HT-29 (cell line): Measurements from ENCODE around the gene AAK1. TPM values are rescaled to one million over a fixed set of nuclear protein-coding genes. Genes with fewer than 3 reads are reported as not detected.
"Not testable (repeated sequence)": the region's sequence is repeated elsewhere in the genome, so short reads cannot be mapped to it uniquely, and the experiment has no call there.

ENCODE experiments used
- DNase-seq: peaks from one replicate; pipeline ENCODE4 v3.0.0-alpha.2; 2015; ENCODE audit warnings: low spot score
- small RNA-seq: library from RNA; depleted of rRNA; stranded (forward); fragments of <200 nt; gene quantifications from one replicate; pipeline ENCODE3, GENCODE V24; 2014
- total RNA-seq: library from RNA; depleted of rRNA; stranded (reverse); fragments of >200 nt; shearing (Covaris generic); gene quantifications from 2 replicates; pipeline ENCODE4 v1.2.3, GENCODE V29; 2014; rRNA removed

The AAK1 gene
- total RNA-seq, 1 experiment from 2014 or later = 14.7 TPM

DNA sequence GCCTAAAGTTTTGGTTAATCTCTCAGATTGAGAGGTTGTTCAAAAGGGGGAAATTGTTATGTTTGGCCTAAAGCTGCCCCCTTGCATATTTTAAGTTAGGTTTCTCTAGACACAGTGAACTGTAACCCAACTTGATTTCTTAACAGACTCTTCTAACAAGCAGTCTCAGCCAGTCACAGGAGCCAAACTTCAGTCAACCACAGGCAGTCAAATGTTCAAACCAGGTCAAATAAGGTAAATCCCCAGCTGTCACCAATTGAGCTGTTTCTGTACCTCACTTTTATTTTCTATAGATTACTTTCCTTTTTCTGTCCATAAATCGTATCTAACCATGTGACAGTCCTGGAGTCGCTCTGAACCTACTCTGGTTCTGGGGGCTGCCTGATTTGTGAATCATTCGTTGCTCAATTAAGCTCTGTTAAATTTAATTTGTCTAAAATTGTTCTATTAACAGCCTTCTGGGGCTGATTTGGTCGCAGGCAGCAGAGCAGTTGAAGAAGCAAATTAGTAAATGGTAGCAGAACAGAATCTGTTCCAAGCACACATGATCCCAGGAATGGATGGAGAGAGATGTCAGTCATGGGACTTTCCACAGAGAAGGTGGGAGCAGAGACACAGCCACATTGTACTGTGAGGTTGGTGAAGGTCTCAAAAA is 189.9 kb downstream of the AAK1 start:
- DNase-seq = no peak

DNA sequence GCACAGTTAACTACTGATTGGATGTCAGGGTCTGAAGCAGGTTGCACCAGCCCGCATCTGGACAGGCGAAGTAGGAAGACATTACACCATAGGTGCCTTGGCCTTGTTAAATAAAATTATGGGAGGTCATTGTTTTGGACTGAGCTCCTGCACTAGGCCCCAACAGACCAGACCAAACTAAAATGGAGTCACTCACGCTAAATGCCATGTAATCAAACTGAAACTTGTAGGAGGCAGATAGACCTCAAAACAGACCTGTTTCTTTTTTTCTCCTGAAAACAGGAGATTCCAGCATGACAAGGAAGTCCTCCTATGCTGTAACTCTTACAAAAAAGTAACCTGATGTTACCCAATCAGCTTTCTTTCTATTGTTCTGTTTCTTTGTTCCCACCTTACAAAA is 190.9 kb downstream of the AAK1 start:
- DNase-seq = no peak

DNA sequence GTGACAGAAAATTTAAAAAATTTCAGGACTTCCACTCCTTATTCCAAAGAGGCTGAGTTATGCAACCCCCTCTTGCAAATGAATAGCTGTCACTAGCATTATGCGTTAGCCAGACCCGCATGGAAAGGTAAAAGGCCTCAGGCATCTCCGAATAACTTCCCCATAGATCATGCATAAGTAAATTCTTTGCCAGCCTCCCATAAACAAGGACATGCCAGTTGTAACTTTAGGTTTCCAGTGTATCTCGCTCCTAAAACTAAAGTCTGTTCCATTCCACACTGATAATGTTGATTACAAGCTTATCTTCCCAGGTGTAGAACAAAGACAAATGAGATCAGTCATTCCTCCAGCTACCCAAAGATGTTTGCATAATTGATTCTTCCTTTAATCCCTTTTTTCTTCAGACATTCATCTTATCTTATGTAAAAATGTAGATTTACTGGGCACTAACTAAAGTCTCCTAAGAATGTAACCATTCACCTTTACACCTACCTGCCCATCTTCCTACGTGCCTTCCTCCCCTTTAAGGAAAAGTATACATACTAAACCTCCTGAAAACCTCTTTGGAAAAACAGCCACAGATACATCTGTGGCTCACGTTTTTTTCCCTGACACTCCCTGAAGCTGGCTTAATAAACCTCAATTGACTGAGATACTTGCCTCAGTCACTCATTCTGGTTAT is 192.7 kb downstream of the AAK1 start:
- DNase-seq = no peak

DNA sequence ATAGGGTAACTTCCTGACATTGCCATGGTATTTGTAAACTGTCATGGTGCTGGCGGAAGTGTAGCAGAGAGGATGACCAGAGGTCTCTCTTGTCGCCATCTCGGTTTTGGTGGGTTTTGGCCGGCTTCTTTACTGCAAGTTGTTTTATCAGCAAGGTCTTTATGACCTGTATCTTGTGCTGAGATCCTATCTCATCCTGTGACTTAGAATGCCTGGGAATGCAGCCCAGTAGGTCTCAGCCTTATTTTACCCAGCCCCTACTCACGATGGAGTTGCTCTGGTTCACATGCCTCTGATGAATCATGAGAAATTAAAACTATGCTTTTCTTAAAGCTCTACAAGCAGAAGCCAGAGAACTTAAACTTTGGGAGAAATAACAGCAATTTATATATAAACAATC is 193.6 kb downstream of the AAK1 start:
- no peak for DNase-seq

DNA sequence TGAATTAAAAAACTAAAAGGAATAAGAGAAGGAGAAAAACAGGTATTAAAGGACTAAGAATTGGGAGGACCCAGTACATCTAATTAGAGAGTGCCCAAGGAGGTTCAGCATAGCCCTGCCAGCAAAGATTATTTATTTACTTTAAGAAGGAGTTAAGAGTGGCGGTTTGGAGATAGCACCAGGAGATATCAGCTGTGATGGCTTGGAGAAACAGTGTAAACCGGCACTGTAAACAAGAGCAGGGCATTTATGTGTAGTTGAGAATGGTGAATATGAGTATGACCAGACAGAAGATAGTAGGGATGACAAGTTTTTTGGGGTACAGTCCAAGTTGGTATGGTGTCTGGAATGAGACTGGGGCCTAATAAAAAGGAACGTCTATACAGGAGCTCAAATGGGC is 199.9 kb downstream of the AAK1 start:
- not testable (repeated sequence) for DNase-seq

DNA sequence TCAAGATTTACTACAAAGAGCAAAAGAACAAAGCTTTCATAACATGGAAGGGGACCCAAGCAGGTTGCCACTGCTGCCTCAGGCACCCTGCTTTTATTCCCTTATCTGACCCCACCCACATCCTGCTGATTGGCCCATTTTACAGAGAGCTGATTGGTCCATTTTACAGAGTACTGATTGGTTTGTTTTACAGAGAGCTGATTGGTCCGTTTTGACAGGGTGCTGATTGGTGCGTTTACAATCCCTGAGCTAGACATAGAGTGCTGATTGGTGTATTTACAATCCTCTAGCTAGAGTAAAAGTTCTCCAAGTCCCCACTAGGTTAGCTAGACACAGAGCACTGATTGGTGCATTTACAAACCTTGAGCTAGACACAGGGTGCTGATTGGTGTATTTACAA is 204.0 kb downstream of the AAK1 start:
- DNase-seq = not testable (repeated sequence)

DNA sequence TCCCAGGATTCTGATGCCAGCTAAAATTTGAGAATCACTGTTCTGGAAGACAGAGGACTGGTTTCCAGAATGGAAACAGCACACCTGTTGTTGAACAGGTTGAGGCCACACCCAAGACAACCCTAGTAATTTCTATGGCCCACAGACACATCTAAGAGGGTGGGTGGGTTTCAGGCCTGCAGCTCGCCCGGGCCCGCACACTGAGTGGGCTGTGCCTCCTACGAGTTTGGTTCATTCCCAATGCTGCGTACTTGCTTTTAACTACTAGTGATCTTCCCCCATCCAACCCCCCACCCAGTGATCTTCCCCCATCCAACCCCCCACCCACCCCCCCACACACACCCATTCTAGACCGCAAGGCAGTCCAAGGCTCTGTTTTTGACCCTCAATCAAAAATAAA is 205.0 kb downstream of the AAK1 start:
- DNase-seq = no peak

DNA sequence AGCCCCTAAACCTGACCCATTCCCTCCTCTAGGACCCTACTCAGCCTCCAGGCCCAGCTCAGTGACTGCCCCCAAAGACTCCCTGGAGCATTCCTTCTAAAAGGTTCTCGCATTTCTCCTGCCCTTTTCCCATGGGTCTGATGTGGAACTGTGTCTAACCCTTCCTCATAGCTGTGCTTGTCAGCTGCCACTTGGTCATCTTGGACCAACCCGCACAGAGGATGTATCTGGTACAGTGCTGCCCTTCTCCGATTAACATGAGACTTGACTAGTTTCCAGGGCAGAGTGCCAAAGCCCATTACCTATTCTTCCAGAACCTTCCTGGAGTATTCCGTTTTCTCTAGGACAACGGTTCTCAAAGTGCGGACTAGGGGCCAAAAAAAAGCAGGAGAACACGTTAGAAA is 205.8 kb downstream of the AAK1 start:
- no peak for DNase-seq

DNA sequence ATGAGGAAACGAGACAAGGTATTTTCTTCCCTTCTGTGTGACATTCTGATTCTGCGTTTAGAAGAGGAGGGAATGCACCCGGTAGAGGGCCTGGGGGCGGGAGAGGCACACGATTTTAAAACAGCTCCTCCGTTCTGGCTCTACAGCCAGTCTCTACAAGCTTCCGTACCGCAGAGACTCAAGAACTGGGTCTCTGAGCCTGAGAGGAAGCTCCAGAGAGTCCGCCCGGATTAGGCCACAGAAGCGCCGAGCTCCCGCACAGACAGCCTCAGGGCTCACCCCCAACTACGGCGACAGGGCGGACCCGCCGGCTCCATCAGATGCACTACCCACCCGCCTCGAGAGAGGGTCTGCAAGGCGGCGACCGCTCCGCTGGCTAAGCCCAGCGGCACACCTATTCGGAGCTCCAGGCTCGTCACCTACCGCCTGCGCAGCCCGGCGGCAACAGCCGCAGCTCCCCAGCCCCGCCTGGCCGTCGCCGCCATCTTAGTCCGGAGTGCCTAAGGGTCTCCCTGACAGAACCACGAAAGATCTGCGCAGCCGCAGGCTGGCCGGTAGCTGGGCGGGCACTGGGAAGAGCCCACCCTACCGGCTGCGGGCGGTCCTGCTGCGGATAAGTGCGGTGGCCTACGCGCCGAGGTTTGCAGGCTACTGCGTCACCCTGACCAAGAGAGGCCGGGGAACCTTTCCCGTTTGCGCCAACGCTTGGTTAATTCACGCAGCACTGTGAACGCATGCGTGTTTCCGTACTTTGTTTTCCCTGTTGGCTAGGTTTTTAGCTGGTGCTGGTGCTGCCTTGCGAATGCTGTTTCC is 206.4 kb downstream of the AAK1 start, which contains the start of gene NFU1:
Gene NFU1, minus strand, starts transcription at position 498 of the 813 bp plus-strand sequence. Its CDS starts 13 bp downstream, at position 485.
- peak; percentile 92 for DNase-seq

DNA sequence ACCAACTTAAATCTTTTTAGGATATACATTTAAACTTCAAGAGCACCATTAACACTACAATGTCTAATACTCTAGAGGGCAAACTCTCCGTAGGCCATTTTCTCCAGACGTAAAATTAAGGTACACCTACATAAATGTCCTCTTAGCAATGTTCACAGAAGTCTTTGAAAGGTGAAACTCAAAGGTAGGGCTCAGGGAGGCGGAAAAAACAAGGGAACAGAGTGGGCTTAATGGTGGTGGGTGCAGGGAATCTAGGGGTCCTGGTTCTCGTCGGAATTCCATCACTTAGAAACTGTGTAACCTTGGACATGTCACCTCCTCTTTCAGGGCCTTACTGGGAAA is 207.0 kb downstream of the AAK1 start:
- DNase-seq = no peak

DNA sequence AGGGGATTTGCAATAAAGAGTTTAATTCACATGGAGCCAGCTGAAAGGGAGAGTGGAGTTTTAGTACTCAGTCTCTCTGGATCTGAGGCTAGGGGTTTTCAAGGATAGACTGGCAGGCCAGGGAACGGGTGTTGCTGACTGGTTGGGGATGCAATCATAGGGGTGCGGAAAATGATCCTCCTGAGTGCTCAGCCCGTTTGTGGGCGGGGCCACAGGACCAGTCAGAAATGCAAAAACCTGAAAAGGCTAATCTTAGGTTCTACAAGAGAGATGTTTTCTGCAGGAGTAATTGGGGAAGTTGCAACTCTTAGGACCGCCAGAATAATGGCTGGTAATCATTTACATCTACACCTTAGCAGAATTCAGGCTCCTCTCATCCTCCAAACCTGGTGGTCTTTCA is 208.8 kb downstream of the AAK1 start:
- no peak for DNase-seq

DNA sequence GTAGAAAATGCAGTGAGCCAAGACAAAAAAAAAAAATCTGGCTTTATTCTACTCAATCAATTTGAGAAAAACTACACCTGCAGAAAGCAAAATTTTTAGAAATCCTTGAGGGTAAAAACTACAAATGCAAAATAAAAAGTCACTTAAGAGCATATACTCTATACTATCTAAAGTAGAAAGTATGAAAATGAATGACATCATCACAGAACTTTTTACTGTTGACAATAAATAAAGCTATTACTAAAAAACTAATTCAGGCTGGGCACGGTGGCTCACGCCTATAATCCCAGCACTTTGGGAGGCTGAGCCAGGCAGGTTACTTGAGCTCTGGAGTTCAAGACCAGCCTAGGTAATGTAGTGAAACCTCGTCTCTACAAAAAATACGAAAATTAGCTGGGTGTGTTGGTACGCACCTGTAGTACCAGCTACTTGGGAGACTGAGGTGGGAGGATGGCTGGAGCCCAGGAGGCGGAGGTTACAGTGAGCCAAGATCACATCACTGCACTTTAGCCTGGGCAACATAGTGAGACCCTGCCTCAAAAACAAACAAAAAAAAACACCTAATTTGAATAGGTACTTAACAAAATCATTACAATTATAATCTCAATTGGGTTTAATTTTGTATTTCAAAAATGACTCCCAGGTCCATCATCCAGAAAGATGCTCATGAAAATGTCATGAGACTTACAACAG is 213.9 kb downstream of the AAK1 start:
- no peak for DNase-seq

DNA sequence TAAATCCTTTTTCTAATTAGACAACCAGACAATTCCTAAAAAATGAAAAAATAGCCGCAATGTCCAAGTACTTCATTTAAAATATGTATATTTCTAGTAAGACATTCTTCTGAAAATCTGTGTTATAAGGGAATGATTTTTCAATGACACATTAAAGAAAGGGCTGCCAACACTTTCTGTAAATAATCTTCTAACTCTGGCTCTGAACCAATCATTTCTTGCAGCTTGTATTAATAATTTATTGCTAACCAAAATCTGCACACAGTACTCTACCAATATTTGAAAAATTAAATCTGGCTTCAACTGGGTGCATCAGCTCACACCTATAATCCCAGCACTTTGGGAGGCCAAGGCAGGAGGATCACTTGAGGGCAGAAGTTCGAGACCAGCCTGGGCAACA is 214.6 kb downstream of the AAK1 start:
- DNase-seq = no peak

DNA sequence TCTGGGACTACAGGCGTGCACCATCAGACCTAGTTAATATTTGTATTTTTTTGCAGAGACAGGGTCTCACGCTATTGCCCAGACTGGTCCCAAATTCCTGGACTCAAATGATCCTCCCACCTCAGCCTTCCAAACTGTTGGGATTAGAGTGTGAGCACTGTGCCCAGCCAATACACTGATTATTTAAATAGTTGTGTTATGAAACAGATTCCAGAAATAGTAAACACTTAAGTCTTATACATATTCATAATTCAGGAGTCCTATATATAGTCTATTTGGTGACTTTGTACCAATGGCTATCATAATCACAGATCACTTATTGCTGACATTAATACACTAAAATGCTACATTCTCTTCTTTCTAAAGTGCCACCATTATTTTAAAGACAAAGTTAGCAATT is 219.1 kb downstream of the AAK1 start:
- DNase-seq = no peak

DNA sequence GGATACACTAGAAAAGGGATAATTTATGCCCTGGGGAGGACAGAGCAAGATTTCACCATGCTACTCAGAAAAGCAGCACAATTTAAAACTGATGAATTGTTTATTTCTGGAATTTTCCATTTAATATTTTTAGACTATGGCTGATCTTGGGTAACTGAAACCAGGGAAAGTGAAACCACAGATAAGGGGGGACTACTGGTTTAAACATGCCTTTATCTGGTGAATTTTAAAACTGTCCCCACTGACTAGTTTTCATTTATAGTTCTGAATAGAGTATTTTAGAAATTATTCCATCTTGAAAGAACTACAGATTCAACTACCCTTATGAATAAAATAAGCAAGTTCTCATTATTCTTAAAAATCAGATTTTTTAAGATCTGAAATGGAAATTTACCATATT is 221.3 kb downstream of the AAK1 start:
- no peak for DNase-seq

DNA sequence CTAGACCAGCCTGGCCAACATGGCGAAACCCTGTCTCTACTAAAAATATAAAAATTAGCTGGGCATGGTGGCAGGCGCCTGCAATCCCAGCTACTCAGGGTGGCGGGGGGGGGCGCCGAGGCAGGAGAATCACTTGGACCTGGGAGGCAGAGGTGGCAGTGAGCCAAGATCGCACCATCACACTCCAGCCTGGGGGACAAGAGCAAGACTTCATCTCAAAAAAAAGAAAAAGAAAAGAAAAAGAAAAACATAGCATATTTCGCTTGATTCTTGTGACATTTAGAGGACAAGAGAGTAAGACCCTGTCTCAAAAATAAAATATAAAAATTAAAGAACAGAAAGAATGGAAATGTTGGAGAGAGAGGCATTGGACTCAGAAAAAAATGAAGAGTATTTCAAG is 224.4 kb downstream of the AAK1 start:
- not testable (repeated sequence) for DNase-seq

DNA sequence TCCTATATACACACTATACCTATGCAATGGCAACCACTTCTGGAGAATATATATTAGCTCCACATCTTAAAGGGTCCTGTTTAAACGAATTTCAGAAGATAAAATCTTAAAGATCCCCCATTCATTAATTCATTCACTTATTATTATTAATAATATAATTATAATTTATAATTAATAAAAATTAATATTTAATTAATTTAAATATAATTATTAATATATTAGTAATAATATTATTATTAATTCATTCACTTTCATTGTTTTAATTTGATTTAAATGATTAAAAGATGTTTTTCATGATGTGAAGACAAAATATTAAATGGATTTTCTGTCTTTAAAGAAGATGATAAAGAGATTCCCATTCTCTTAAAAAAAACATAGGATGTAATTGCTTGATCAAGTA is 227.4 kb downstream of the AAK1 start:
- DNase-seq = no peak

Small RNA genes lying within 50 kb of the gene (small RNA-seq; reads per million reads assigned to genes)
- gene RN7SL604P (not detected), gene SNORA36C (not detected)

Other genes starting within 250 kb of the AAK1 start
- gene NFU1, start 206.3 kb downstream of the AAK1 start, total RNA-seq = 13.1 and 16.6 TPM in 2 replicates
- gene ANXA4, start 98.4 kb upstream of the AAK1 start, total RNA-seq = 460 and 510 TPM in 2 replicates
- gene GMCL1, start 185.9 kb upstream of the AAK1 start, total RNA-seq = 21.5 and 25.8 TPM in 2 replicates